H9 (cell line): Measurements from ENCODE around the gene PTPRN2. TPM values are rescaled to one million over a fixed set of nuclear protein-coding genes. Genes with fewer than 3 reads are reported as not detected.

Source experiments
- DNase-seq: peaks from one replicate; pipeline ENCODE4 v3.0.0-alpha.2; 2017
- H2AFZ ChIP-seq: one replicate; pipeline ENCODE4 v1.6.1; 2013; ENCODE audit warnings: mild to moderate bottlenecking, low read length, control low read depth, moderate library complexity
- H2AK5ac ChIP-seq: 2 replicates; pipeline ENCODE4 v1.6.1; 2013; ENCODE audit warnings: low read length, control low read depth, mixed read lengths; ENCODE audit not compliant: insufficient read length
- H2BK120ac ChIP-seq: one replicate; pipeline ENCODE4 v1.6.1; 2013; ENCODE audit warnings: low read depth, mild to moderate bottlenecking, low read length, control low read depth, inconsistent platforms; ENCODE audit not compliant: poor library complexity, severe bottlenecking
- H2BK12ac ChIP-seq: 2 replicates; pipeline ENCODE4 v1.6.1; 2013; ENCODE audit warnings: low read length, control low read depth, mixed read lengths, low read depth; ENCODE audit not compliant: insufficient read length
- H2BK15ac ChIP-seq: 2 replicates; pipeline ENCODE4 v1.6.1; 2013; ENCODE audit warnings: low read depth, low read length, control low read depth
- H2BK20ac ChIP-seq: one replicate; pipeline ENCODE4 v1.6.1; 2013; ENCODE audit warnings: low read depth, mild to moderate bottlenecking, low read length, control low read depth, inconsistent platforms; ENCODE audit not compliant: poor library complexity, severe bottlenecking
- H2BK5ac ChIP-seq: 2 replicates; pipeline ENCODE4 v1.6.1; 2013; ENCODE audit warnings: low read length, control low read depth, mixed read lengths; ENCODE audit not compliant: insufficient read length
- H3K14ac ChIP-seq: 2 replicates; pipeline ENCODE4 v1.6.1; 2013; ENCODE audit warnings: low read length, control low read depth; ENCODE audit not compliant: insufficient read depth
- H3K18ac ChIP-seq: 2 replicates; pipeline ENCODE4 v1.6.1; 2013; ENCODE audit warnings: low read depth, mild to moderate bottlenecking, mixed read lengths, low read length, control low read depth; ENCODE audit not compliant: insufficient read length
- H3K23ac ChIP-seq: 2 replicates; pipeline ENCODE4 v1.6.1; 2013; ENCODE audit warnings: low read length, control low read depth, mixed read lengths, low read depth; ENCODE audit not compliant: insufficient read length
- H3K23me2 ChIP-seq: 2 replicates; pipeline ENCODE4 v1.6.1; 2013; ENCODE audit warnings: low read depth, mild to moderate bottlenecking, mixed read lengths, low read length, control low read depth; ENCODE audit not compliant: insufficient read length, poor library complexity, severe bottlenecking
- H3K27ac ChIP-seq: 2 replicates; pipeline ENCODE4 v1.5.1; 2013; ENCODE audit warnings: low read length, control low read depth, mixed read lengths, low read depth; ENCODE audit not compliant: insufficient read length
- H3K27me3 ChIP-seq: 2 replicates; pipeline ENCODE4 v1.6.1; 2013; ENCODE audit warnings: low read length, control low read depth, inconsistent platforms; ENCODE audit not compliant: insufficient read depth
- H3K4ac ChIP-seq: 2 replicates; pipeline ENCODE4 v1.6.1; 2013; ENCODE audit warnings: low read depth, mild to moderate bottlenecking, control low read depth, inconsistent platforms, low read length, moderate library complexity
- H3K4me1 ChIP-seq: 2 replicates; pipeline ENCODE4 v1.6.1; 2013; ENCODE audit warnings: low read length, control low read depth, inconsistent platforms; ENCODE audit not compliant: insufficient read depth
- H3K4me2 ChIP-seq: 2 replicates; pipeline ENCODE4 v1.6.1; 2013; ENCODE audit warnings: low read length, control low read depth, mixed read lengths; ENCODE audit not compliant: insufficient read length, insufficient read depth
- H3K56ac ChIP-seq: 2 replicates; pipeline ENCODE4 v1.6.1; 2013; ENCODE audit warnings: low read depth, mild to moderate bottlenecking, mixed read lengths, low read length, control low read depth; ENCODE audit not compliant: insufficient read length
- H3K79me1 ChIP-seq: 2 replicates; pipeline ENCODE4 v1.6.1; 2013; ENCODE audit warnings: low read depth, mild to moderate bottlenecking, moderate library complexity, low read length, control low read depth, inconsistent platforms; ENCODE audit not compliant: insufficient read depth, poor library complexity, severe bottlenecking
- H3K79me2 ChIP-seq: 2 replicates; pipeline ENCODE4 v1.6.1; 2013; ENCODE audit warnings: low read length, control low read depth, inconsistent platforms; ENCODE audit not compliant: insufficient read depth
- H3K9ac ChIP-seq: 2 replicates; pipeline ENCODE4 v1.6.1; 2013; ENCODE audit warnings: low read length, control low read depth, mixed read lengths; ENCODE audit not compliant: insufficient read length; ENCODE audit errors: extremely low read depth
- H3K9me3 ChIP-seq: one replicate; pipeline ENCODE4 v1.6.1; 2013; ENCODE audit warnings: low read depth, low read length, inconsistent platforms; ENCODE audit not compliant: control insufficient read depth
- H3T11ph ChIP-seq: one replicate; pipeline ENCODE4 v1.6.1; 2013; ENCODE audit warnings: mild to moderate bottlenecking, low read length, control low read depth, inconsistent platforms
- H4K20me1 ChIP-seq: one replicate; pipeline ENCODE4 v1.6.1; 2013; ENCODE audit not compliant: control insufficient read depth, insufficient read length, insufficient read depth
- H4K5ac ChIP-seq: 2 replicates; pipeline ENCODE4 v1.6.1; 2013; ENCODE audit warnings: low read depth, mild to moderate bottlenecking, mixed read lengths, low read length, control low read depth; ENCODE audit not compliant: insufficient read length
- H4K8ac ChIP-seq: replicated peaks from 2 replicates; pipeline ENCODE4 v1.6.1; 2013; ENCODE audit warnings: low read length, control low read depth, mixed read lengths, low read depth; ENCODE audit not compliant: insufficient read length
- H4K91ac ChIP-seq: 2 replicates; pipeline ENCODE4 v1.6.1; 2013; ENCODE audit warnings: low read depth, mild to moderate bottlenecking, moderate library complexity, mixed read lengths, low read length, control low read depth; ENCODE audit not compliant: insufficient read length
- H3K27ac Mint-ChIP-seq, 3 experiments: 2 replicates in 2 of 3; 3 replicates in 1 of 3; pipeline ENCODE4 v1.8.0; 2020 to 2021; ENCODE audit warnings: mixed read lengths in 3 of 3, mild to moderate bottlenecking in 1 of 3, moderate library complexity in 1 of 3
- H3K27me3 Mint-ChIP-seq: 2 replicates; pipeline ENCODE4 v1.8.0; 2021; ENCODE audit warnings: low read depth, mild to moderate bottlenecking, moderate library complexity, mixed read lengths
- H3K36me3 Mint-ChIP-seq, 3 experiments: 2 replicates in 2 of 3; 3 replicates in 1 of 3; pipeline ENCODE4 v1.8.0; 2020 to 2021; ENCODE audit warnings: low read depth in 3 of 3, mixed read lengths in 3 of 3; ENCODE audit not compliant: insufficient read depth in 1 of 3
- H3K4me1 Mint-ChIP-seq, 2 experiments: 2 replicates each; pipeline ENCODE4 v1.8.0; 2020; ENCODE audit warnings: mixed read lengths in 2 of 2
- H3K4me3 Mint-ChIP-seq, 2 experiments: 2 replicates in 1 of 2; 3 replicates in 1 of 2; pipeline ENCODE4 v1.8.0; 2020 to 2021; ENCODE audit warnings: mild to moderate bottlenecking in 2 of 2, mixed read lengths in 2 of 2, moderate library complexity in 1 of 2
- H3K9me3 Mint-ChIP-seq, 2 experiments: 2 replicates in 1 of 2; 3 replicates in 1 of 2; pipeline ENCODE4 v1.8.0; 2020; ENCODE audit warnings: mild to moderate bottlenecking in 2 of 2, mixed read lengths in 2 of 2, moderate library complexity in 1 of 2
- CTCF ChIP-seq: fragments of 200-600 bp; sonication (generic); conservative IDR thresholded peaks from 3 replicates; pipeline ENCODE4 v1.8.0; 2021; ENCODE audit warnings: antibody characterized with exemption, mild to moderate bottlenecking
- WGBS: extraction: QIAGEN DNeasy Blood & Tissue Kit; methylation state at CpG from one replicate; pipeline ENCODE4 v1.1.7; 2013; ENCODE audit warnings: missing lambda C conversion rate, low lambda C conversion rate, mixed read lengths; ENCODE audit not compliant: insufficient read length; ENCODE audit errors: extremely low coverage; 5-methylcytosine and 5-hydroxymethylcytosine counted together
- total RNA-seq: library from RNA; stranded (reverse); gene quantifications from 2 replicates; pipeline ENCODE4 v1.2.1, GENCODE V29; 2021

The PTPRN2 gene
- total RNA-seq, 1 experiment from 2014 or later, result 5.2 TPM

GRCh38 chr7:157755741-157756140 is 831.9 kb downstream of the PTPRN2 start:
- H4K5ac ChIP-seq, result no peak overlapping the region
- 0 out of 7 replicates have a peak, but pooled peaks cover 0 to under 1% (median 0%) of the 10 kb centered on the region in 3 experiments for H3K36me3 Mint-ChIP-seq
- no peak overlapping the region for H2BK20ac ChIP-seq
- H2BK120ac ChIP-seq, result no peak overlapping the region
- H2BK5ac ChIP-seq, result no peak overlapping the region
- H3K23me2 ChIP-seq, result no peaks in the 10 kb centered on the region
- no peak overlapping the region for H2AK5ac ChIP-seq
- no CpG with 5 or more reads among the region's 7 CpGs for WGBS
- H3K79me1 ChIP-seq, result no peaks in the 10 kb centered on the region
- no peak overlapping the region for H3K4me3 Mint-ChIP-seq
- H3K4me1 ChIP-seq, result no peaks in the 10 kb centered on the region
- H3K9me3 Mint-ChIP-seq, result 0 out of 5 replicates have a peak, but pooled peaks cover 0 to 2% of the 10 kb centered on the region in 2 experiments
- no peak overlapping the region for H3K9ac ChIP-seq
- no peak overlapping the region for H3K23ac ChIP-seq
- no peak for DNase-seq
- no peak overlapping the region for H3K18ac ChIP-seq
- H4K8ac ChIP-seq, result no peak overlapping the region
- H3K27me3 Mint-ChIP-seq, result peaks cover 21% of the 10 kb centered on the region
- no peak overlapping the region for H2AFZ ChIP-seq
- H3T11ph ChIP-seq, result no peak overlapping the region
- H2BK12ac ChIP-seq, result no peak overlapping the region
- H4K91ac ChIP-seq, result no peak overlapping the region
- H3K4me1 Mint-ChIP-seq, result peaks cover 0 to 8% of the 10 kb centered on the region in 2 experiments; a peak in 2 of 4 replicates
- H3K56ac ChIP-seq, result no peak overlapping the region
- no peak overlapping the region for H3K4ac ChIP-seq
- H3K79me2 ChIP-seq, result no peaks in the 10 kb centered on the region
- H3K27ac ChIP-seq, result no peak overlapping the region
- no peak overlapping the region for H3K4me2 ChIP-seq
- H2BK15ac ChIP-seq, result no peak overlapping the region
- no peaks in the 10 kb centered on the region for H3K27me3 ChIP-seq
- H3K9me3 ChIP-seq, result no peaks in the 10 kb centered on the region
- no peaks in the 10 kb centered on the region for H4K20me1 ChIP-seq
- TF ChIP-seq CTCF, result no peak
- no peak overlapping the region for H3K14ac ChIP-seq
- no peak overlapping the region for H3K27ac Mint-ChIP-seq
